ENCODE measurements around the gene GPBAR1. TPM values are rescaled to one million over a fixed set of nuclear protein-coding genes. Genes with fewer than 3 reads are reported as not detected.
"Not testable (repeated sequence)": the region's sequence is repeated elsewhere in the genome, so short reads cannot be mapped to it uniquely, and the experiment has no call there.

GPBAR1 gene
- total RNA-seq, 2 donors from 2014 or later, result 1.2 to 4.2 TPM

DNA sequence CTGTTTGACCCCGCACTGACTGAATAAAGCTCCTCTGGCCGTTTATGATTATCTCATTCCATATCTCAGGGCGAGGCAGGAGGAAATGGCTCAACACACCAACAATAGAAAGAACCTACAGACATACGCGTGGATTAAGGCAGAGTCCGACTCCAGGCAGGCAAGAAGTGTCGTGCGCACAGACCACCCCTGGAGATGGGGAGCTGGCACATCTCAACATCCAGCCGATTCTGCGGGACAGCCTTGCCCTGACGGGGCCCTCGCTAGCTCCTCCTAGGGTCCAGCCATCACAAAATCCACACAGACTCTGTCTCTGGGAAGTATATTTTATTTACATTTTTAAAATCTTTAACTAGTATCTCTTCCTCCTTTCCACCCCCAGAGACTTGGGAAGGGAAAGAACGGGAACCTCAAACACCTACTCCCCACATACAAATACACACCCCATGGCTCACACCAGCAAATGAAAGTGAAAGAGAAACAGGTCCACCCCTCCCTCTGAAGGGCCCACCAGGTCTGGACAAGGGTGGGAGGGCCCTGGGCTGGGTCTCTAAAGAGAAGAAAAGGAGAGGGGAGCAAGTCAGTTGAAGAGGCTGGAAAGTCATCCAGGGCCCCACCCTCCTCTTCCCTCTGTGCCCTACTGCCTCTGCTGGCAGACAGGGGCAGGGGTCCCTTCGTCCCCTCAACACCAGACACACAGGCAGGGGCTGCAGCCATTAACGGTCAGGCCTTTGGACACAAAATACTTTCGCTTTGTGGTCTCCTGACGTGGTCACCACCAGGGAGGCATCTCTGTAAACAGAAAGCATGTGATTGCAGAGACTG is 3.2 kb downstream of the GPBAR1 start:
- intact Hi-C loops (cut with DNase I), result no loop called here
- peak; percentile 38 for DNase-seq (ENCODE audit: low spot score)

DNA sequence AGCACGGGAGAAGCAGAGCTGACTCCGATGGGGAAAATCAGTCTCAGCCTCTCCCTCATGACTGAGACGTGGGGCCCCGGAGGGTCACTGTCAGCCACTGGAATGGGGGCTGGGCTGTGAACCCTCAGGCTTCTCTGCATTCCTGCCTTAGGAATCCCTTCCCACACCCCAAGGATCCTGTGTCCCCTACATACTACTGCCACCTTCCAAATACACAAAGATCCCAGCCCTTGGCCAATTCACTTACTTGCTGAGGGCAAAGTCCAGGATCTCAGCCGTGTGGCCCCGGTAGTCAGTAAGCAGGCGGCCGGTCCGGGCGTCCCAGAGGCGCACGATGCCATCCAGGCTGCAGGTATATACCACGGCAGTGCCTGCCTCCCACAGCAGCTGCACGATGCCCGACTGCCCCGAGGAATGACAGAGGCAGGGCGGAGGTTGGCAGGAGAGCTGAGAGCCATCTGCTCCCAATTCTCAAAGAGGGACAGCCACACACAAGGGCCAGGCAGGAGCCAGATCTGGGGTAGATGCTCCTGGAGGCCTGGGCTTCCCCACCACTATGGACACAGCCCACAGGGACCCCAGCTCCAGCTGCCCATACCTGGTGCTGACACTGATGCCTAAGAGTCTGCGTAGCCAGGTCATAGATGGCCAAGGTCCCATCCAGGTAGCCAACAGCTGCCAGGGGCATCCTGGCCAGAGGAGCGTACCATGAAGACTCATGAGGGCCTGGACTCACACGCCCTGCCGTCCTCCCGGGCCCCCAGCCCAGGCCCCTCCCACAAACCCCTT is 4.2 kb downstream of the GPBAR1 start:
- intact Hi-C loops (cut with DNase I), result no loop called here
- DNase-seq (ENCODE audit: low spot score), result peak; percentile 76

DNA sequence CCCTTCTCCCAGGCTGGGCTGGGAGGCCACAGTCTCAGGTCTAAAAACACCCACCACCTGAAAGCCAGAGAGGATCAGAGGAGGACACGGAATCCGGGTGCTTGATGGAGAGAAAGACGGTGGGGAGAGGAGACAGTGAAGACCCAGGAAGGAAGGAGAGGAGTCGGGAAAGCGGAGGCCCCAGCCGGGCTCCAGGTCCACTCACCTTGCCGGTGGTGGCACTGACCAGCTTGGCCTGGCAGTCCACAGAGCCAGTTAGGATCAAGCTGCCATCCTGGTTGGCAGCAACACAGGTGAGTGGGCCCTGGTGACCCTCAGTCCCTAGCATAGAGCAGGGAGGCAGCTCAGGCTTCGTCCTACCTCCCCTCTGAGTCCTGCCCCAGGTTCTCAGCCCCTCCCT is 4.8 kb downstream of the GPBAR1 start:
- DNase-seq (ENCODE audit: low spot score), result peak; percentile 53

DNA sequence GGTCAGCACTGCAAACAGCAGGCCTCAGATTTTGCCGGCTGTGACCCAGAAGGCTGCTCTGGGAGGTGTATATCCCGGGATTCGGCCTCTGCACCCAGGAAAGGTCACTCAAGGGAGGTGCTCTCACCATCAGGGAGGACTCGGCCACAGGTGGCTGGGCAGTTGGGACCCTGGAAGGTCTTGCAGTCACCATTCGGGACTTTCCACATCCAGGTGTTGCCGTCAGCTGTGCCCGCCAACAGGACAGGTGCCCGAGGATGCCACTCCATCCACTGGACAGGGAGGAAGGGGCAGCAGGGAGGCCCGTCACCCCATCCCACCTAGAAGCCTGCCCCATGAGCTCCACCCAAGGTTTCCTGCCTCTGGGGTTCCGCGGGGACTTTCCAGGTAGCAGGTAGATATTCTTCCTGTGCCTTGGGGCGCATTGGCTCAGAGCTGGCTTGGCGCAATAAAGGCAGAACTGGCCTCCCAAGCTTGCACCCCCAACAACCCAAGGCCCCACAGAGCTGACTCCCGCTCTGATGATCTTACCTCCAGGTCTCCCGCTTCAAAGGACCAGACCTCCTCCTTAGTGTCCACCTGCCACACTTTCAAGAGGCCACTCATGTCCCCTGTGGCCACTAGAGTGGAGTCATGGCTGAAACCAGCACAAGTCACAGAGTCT is 5.6 kb downstream of the GPBAR1 start:
- intact Hi-C loops (cut with DNase I), result no loop called here
- peak; percentile 66 for DNase-seq (ENCODE audit: low spot score)

More for the DNA sequence above, 4.8 kb downstream of the GPBAR1 start:
- intact Hi-C loops (cut with DNase I), result no loop called here

DNA sequence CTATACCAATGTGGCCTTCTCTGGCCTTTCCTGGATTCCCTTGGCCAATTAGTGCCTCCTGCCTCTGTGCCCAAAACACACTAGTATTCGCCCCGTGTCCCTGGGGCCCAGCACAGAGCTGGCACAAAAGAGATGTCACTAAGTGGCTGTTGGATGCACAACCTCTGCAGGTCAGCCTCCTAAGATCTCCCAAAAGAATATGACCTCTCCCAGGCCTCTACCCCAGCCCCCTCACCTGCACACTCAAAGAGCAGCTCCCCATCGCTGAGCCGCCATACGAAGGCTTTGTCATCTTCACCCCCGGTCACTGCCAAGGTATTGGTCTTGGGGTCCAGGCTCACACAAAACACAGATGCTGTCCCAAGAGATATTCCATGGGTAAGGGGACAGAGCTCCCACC is 6.4 kb downstream of the GPBAR1 start:
- intact Hi-C loops (cut with DNase I), result no loop called here
- DNase-seq (ENCODE audit: low spot score), result no peak

DNA sequence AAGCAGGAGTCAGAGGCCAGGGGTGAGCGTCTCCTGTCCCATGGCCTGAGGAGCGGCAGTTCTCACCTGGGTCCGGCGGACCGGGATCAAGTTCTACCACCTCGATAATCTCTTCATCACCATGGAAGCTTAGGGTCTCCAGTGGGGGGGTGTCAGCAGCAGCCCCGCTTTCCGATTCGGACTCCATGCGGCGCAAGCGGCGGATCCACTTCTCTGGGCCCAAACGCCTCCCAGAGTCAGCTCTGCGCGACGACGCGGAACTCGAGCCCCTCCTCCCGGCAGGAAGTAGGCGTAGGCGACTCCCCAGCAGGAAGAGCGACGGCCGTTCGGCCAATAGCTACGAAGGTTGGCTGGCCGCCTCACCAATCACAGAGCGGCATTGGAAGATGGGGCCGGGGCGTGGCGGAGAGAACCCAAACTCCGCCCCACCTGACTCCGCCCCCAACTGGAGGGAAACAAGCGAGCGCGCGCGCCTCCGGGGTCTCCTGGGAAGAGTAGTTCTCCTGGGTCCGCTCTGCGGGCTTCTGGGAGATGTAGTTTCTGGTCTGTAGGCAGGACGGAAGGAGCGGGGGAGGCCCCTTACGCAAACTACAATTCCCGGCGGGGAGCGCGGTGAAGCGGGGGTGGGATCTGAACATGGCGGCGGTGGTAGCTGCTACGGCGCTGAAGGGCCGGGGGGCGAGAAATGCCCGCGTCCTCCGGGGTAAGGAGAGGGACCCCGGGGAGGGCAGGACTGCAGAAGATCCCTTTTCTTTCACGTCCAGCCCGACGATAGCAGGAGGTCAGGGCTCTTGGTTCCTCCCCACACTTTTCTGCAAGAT is 9.3 kb downstream of the GPBAR1 start, which contains the start of the genes AAMP and PNKD:
Gene AAMP, minus strand, starts transcription at position 238 of the 821 bp plus-strand sequence. Its CDS starts 51 bp downstream, at position 187.
Gene PNKD, plus strand, starts transcription at position 620 of the 821 bp plus-strand sequence. Its CDS starts 17 bp downstream, at position 637.
- peak; percentile 100 for DNase-seq (ENCODE audit: low spot score)
- intact Hi-C loops (cut with DNase I), result loop anchor here in 1 of 2 donors (5.0 kb wide), 1 partner anchor 127 kb away; the partner anchor contains the start of gene CTDSP1

DNA sequence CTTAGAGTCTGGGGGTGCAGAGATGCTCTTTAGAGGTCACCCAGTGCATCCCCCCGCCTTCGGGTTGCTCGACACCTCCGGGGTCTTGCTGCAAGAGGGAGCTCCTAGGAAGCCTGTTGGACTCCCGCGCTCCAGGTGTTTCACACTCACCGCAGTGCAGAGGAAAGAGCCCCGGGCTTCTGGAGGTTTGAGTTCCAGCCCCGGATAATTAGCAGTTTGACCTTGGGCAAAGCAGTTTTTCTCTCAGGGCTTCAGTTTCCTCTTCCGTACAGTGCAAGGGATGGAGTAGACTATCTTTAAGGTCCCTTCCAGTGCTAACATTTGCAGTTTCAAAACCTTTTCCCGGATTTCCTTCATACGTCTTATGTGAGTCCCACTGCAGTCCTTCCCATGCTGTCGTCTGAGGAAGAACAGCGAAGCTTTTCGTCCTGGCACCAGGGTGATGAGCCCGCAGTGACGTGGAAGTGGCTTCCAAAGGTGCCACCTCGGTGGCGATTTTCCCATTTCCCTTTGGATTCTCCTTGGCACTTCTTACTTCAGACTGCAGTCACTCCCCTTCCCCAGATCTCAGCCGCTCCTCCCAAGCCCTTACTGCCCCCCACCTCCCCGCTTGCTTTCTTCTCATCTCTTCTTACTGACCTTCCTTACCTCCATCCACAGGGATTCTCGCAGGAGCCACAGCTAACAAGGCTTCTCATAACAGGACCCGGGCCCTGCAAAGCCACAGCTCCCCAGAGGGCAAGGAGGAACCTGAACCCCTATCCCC is 10.1 kb downstream of the GPBAR1 start:
- intact Hi-C loops (cut with DNase I), result loop anchor here in 1 of 2 donors (5.0 kb wide), 1 partner anchor 126 kb away; the partner anchor contains the start of gene CTDSP1
- DNase-seq (ENCODE audit: low spot score), result peak; percentile 84

DNA sequence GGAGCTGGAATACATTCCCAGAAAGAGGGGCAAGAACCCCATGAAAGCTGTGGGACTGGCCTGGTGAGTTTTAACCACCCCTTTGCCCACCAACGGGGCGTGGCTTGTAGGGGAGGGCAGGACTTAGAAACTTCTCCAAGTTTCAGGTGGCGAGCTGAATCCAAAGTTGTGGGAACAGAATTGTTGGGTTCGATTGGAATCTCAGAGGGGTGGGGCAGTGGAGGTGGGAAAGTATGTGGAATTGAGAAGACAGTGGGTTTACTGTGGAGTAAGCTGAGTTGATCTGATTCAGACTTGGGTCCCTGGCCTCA is 10.6 kb downstream of the GPBAR1 start:
- intact Hi-C loops (cut with DNase I), result loop anchor here in 1 of 2 donors (5.0 kb wide), 1 partner anchor 126 kb away; the partner anchor contains the start of gene CTDSP1

DNA sequence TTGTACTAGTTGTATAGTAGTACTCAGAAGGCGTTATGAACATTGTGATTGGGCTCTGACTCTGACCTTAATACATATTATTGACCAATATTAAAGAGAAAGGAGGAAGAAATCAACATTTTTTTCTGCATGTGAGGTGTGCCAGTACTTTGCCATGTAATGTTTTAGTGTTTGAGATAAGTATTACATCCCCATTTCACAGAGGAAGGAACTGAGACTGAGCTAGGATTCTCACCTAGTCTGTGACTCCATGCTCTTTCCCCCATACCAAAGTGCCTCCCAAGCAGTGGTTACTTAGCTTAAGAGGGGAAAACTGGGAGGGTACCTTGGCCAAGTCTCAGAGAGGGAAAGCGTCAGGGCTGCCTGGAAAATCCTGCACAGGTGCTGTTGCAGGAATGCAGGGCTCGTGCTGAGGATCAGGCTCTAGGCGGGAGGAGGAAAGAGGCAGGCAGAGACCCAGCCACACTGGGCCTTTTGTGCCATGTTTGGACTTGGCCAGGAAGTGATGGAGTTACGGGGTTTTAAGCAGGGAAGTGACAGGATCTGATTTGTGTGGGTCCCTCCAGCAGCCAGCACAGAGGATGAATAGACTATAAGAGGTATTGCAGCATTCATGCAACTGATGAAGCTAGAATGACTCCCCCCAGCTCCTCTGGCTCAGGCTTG is 11.2 kb downstream of the GPBAR1 start:
- intact Hi-C loops (cut with DNase I), result loop anchor here in 1 of 2 donors (5.0 kb wide), 1 partner anchor 125 kb away; the partner anchor contains the start of gene CTDSP1
- DNase-seq (ENCODE audit: low spot score), result no peak

More for the DNA sequence above, 10.6 kb downstream of the GPBAR1 start:
- DNase-seq (ENCODE audit: low spot score), result no peak

DNA sequence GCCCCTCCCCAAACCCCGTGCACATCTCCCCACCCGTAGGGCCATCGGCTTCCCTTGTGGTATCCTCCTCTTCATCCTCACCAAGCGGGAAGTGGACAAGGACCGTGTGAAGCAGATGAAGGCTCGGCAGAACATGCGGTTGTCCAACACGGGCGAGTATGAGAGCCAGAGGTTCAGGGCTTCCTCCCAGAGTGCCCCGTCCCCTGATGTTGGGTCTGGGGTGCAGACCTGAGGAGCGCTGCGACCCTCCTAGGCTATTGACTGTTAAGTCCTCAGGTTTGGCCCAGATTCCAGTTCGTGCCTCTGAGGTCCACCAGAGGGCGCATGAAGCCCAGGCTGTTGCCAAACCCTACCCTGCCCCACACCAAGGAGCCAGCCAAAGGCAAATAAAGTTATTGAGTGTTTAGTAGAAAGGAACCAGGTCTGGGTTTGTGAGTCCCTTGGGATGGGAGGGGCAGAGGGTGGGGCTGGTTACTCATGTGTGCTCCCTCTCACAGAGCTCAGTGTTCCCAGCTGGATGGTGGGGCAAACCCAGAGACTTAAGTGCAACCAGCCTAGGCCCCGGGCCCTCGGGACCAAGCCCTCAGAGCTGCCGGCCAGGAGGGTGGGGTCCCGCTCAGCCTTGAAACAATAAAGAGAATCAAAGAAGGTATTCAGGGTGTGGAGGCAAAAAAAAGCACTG is 11.9 kb downstream of the GPBAR1 start:
- DNase-seq (ENCODE audit: low spot score), result peak; percentile 95
- intact Hi-C loops (cut with DNase I), result loop anchor here in 1 of 2 donors (5.0 kb wide), 1 partner anchor 125 kb away; the partner anchor contains the start of gene CTDSP1

DNA sequence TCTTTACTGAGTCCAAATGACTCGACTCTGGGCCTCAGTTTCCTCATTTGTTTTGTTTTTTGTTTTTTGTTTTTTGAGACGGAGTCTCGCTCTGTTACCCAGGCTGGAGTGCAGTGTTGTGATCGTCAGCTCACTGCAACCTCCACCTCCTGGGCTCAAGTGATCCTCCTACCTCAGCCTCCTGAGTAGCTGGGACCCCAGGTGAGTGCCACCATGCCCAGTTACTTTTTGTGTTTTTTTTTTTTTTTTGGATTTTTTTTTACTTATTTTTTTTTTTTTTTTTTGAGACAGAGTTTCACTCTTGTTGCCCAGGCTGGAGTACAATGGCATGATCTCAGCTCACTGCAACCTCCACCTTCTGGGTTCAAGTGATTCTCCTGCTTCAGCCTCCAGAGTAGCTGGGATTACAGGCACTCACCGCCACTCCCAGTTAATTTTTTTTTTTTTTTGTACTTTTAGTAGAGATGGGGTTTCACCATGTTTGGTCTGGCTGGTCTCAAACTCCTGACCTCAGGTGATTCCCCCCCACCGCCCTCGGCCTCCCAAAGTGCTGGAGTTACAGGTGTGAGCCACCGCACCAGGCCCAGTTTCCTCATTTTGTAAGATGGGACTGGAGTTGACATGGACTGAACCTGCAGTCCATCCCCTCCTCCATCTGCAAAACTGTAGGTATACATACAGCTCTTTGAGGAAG is 12.5 kb downstream of the GPBAR1 start:
- intact Hi-C loops (cut with DNase I), result loop anchor here in 1 of 2 donors (5.0 kb wide), 1 partner anchor 124 kb away; the partner anchor contains the start of gene CTDSP1

DNA sequence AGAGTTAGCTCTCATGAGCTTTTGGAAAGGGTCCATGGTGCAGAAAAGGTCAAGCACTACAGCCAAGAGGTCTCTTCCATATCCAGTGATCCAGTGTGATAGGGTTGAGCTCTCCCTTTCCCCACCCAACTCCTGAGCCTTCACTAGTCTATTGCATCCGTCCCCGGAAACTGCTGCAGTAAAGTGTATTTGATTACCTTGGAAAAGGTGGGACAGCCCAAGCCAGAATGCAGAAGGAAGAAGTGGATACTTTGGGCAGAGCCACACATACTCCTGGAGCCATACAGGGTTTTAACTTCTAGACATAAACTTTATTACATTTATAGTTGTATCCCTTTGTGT is 13.1 kb downstream of the GPBAR1 start:
- no peak for DNase-seq (ENCODE audit: low spot score)

More for the DNA sequence above, 12.5 kb downstream of the GPBAR1 start:
- not testable (repeated sequence) for DNase-seq (ENCODE audit: low spot score)

DNA sequence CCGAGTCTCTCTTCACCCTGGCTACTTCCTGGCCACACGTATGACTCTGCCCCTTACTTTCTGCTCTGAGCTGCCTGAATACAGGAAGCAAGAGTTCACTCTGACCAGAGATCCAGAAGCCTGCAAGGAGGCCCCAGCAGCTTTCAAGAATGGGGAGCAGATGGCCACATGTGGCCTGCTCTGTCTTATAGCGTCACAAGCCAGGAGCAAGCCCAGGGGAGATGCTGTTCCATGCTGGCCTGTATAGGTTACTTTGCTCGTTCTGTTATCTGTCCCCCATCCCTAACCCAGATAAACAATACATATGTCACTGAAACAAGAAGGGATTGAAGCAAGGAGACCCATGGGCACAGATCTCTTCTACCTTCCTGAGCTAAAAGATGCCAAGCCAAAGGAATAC is 13.8 kb downstream of the GPBAR1 start:
- intact Hi-C loops (cut with DNase I), result loop anchor here in 1 of 2 donors (5.0 kb wide), 1 partner anchor 123 kb away; the partner anchor contains the start of gene CTDSP1

More for the DNA sequence above, 13.1 kb downstream of the GPBAR1 start:
- intact Hi-C loops (cut with DNase I), result loop anchor here in 1 of 2 donors (5.0 kb wide), 1 partner anchor 123 kb away; the partner anchor contains the start of gene CTDSP1

DNA sequence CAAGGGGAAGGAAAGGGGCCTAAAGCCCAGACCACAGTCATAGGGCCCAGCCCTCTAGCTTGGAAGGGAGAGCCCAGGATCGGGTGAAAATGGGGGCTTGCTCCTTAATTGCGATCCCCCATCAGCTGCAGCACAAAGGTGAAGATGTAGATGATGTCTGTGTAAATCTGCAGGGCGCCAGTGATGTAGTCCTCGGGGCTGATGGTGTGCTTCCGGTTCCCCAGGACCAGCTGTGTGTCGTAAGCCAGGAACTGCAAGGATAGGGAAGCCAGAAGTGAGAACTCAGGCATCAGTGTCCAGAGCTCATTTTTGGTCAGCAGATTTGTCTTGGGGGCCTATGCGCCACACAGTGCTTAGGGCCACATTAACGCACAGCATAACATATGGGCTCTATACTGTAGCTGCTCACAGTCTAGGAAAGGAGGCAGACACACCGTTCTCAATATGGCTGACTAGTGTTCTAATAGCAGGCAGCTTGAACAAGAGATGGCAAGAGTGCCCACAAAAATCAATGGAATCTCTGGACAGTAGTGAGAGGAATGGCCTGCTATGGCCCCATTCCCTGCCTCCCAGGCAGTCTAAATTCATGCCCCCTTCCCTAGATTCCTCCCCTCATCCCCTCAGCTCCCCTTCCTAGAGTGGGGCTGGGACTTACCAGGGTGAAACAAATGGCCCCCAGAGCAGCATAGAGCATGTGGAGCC is 14.7 kb downstream of the GPBAR1 start:
- intact Hi-C loops (cut with DNase I), result no loop called here
- DNase-seq (ENCODE audit: low spot score), result no peak

More for the DNA sequence above, 13.8 kb downstream of the GPBAR1 start:
- DNase-seq (ENCODE audit: low spot score), result no peak

All from posterior vena cava (tissue), 2 donors.